HG02623 (cell line): ENCODE data around the gene R3HCC1L.
"Not testable (repeated sequence)": the region's sequence is repeated elsewhere in the genome, so short reads cannot be mapped to it uniquely, and the experiment has no call there.

ENCODE experiments used
- ATAC-seq: cut with Tn5 transposase; IDR thresholded peaks from one replicate; pipeline ENCODE4 v1.9.1; 2021; ENCODE audit warnings: moderate library complexity; ENCODE audit not compliant: unreplicated experiment

Gene R3HCC1L

GRCh38 chr10:98170249-98171117 lies 36.0 kb downstream of the R3HCC1L start:
- ATAC-seq: peak; percentile 41

GRCh38 chr10:98172073-98172472 lies 37.6 kb downstream of the R3HCC1L start:
- ATAC-seq: no peak

- ATAC-seq: no peak
Observed at GRCh38 chr10:98172495-98172894, 38.0 kb downstream of the R3HCC1L start.

DNA sequence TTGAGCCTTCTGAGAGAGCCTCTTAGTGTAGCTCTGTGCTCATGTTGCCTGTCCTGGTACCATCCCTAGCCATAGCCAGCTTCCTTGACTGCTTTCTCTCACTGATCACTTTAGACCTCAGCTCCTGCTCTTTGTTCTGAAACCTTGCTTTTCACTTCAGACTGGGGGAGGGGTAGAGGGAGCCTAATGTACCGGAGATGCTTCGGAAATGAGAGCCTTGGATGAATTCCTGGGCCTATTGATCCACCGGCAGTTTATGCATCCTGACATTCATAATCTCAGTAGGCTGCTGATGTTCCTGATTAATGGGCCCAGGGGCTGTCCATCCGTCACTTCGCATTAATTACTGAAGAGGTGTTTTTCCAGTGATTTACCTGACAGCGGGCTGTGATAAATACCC lies 38.8 kb downstream of the R3HCC1L start:
- no peak for ATAC-seq

- not testable (repeated sequence) for ATAC-seq
Observed at GRCh38 chr10:98182351-98182915, 48.0 kb downstream of the R3HCC1L start.

GRCh38 chr10:98186681-98187080 lies 52.2 kb downstream of the R3HCC1L start:
- no peak for ATAC-seq

DNA sequence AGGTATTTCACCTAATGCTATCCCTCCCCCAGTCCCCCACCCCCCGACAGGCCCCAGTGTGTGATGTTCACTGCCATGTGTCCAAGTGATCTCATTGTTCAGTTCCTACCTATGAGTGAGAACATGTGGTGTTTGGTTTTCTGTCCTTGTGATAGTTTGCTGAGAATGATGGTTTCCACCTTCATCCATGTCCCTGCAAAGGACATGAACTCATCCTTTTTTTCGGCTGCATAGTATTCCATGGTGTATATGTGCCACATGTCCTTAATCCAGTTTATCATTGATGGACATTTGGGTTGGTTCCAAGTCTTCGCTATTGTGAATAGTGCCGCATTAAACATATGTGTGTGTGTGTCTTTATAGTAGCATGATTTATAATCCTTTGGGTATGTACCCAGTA lies 56.3 kb downstream of the R3HCC1L start:
- not testable (repeated sequence) for ATAC-seq

GRCh38 chr10:98193037-98193436 lies 58.6 kb downstream of the R3HCC1L start:
- no peak for ATAC-seq

GRCh38 chr10:98194633-98195032 lies 60.2 kb downstream of the R3HCC1L start:
- no peak for ATAC-seq

DNA sequence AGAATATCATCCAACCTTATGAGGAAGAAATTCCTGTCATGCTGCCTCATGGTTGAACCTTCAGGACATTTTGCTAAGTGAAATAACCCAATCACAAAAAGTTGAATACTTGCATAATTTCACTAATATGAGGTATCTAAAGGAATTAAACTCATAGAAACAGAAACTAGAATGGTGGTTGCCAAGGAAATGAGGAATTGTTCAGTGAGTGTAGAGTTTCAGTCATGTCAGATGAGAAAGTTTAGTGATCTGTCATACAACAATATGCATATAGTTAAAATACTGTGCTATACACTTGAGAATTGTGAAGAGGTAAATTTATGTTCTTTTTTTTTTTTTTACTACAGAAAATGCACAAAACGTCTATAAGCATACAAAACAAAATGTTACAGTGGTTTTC lies 60.7 kb downstream of the R3HCC1L start:
- no peak for ATAC-seq

DNA sequence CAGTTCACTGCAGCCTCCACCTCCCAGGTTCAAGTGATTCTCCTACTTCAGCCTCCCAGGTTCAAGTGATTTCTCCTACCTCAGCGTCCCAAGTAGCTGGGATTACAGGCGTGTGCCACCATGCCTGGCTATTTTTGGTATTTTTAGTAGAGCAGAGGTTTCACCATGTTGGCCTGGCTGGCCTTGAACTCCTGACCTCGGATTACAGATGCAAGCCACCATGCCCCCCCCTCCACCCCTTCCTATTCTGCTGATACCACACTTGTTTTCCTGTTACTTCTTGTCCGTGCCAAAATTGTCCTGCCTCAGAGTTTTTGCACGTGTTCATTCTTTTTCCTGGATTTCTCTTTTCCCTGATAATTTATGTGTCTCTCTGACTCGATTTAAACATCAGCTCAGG lies 62.5 kb downstream of the R3HCC1L start:
- ATAC-seq: no peak

GRCh38 chr10:98201760-98202159 lies 67.3 kb downstream of the R3HCC1L start:
- ATAC-seq: no peak

DNA sequence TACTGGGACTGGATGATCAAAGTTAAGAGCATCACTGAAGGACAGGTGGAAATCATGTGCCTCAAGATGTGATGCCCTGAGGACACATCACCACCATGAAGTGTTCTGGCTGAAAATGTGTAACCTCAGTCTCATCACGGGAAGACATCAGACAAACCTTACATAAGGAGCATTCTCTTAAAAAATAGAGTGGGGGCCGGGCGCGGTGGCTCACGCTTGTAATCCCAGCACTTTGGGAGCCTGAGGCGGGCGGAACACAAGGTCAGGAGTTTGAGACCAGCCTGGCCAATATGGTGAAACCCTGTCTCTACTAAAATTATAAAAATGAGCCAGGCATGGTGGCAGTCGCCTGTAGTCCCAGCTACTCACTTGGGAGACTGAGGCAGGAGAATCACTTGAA lies 67.9 kb downstream of the R3HCC1L start:
- ATAC-seq: no peak

DNA sequence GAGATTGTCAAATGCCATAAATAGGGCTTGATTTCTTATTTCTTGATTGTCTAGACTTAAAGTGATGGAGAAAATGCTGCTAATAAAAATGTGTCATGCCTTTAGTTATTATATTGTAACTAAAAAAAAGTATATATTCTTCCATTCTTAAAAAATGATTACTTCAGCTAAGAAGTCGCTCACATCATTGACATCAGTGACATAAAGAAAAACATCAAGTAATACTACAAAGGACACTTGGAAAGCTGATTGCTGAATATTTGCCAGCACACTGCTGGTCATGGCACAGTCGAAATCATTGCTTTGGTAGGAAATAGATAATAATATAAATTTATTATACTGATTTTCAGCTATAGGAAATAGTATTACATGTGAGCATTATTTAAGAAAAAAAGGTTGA lies 70.9 kb downstream of the R3HCC1L start:
- no peak for ATAC-seq

DNA sequence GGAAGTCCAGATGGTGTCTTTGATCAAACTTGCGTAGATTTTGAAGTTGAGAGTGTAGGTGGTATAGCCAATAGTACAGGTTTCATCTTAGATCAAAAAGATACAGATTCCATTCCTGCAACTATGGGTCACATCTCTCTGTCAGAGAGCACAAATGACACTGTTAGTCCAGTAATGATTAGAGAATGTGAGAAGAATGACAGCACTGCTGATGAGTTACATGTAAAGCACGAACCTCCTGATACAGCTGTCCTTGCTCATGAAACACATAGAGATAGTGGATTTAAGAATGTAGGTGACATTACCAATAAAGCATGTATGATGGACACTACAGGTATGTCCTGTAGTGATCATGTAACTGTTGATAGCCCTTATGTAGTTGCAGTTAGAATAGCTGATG lies 74.5 kb downstream of the R3HCC1L start:
- ATAC-seq: no peak

GRCh38 chr10:98209441-98209840 lies 75.0 kb downstream of the R3HCC1L start:
- no peak for ATAC-seq

- ATAC-seq: no peak
Observed at GRCh38 chr10:98212196-98212595, 77.7 kb downstream of the R3HCC1L start.

GRCh38 chr10:98213740-98214139 lies 79.3 kb downstream of the R3HCC1L start:
- ATAC-seq: no peak

DNA sequence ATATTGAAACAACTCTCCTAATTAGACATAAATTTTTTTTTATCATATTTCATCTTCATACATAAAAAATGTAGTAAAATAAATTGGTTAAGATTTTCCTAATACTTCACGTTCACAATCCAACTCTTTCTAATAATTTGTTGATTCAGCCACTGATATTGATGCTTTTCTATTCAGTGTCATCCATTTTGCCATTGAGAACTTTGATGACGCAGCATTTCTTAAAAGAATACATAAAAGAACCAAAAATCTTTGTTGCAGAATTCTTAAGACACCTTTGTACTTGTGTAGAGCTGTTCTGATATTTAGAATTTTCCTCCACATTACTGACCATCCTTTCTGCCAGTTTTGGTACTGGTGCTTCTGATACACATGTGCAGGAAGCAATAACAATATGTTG lies 80.9 kb downstream of the R3HCC1L start:
- no peak for ATAC-seq

DNA sequence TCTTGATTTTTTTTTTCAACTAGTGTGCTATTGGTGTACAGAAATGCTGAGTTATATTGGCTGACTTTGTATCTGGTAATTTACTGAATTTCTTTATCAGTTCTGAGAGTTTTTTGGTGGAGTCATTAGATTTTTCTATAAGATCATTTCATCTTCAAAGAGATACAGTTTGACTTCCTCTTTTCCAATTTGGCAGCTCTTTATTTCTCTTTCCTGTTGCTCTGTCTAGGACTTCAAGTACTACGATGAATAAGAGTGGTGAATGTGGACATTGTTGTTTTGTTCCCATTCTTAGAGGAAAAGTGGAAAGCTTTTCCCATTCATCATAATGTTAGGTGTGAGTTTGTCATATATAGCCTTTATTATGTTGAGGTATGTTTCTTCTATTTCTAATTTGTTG lies 83.3 kb downstream of the R3HCC1L start:
- ATAC-seq: no peak

GRCh38 chr10:98223874-98224273 lies 89.4 kb downstream of the R3HCC1L start:
- ATAC-seq: no peak

DNA sequence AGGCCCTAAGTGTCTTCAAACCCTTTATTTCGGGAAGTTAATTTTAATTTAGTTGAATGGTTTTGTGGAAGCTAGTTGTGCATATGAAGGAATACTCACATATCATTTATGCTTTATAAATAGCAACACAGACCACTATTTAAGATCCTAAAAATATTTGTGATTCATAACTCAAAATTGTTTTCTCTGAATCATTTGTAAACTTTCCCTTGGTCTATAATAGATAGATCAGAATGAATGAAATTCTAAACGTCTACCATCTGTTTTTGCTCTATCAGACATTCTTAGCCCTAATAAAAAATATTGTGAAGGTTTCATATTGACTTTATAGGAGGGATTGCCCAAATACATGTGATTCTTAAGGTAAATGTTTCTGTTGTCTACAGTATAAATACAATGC lies 90.1 kb downstream of the R3HCC1L start:
- ATAC-seq: no peak

- no peak for ATAC-seq
Observed at GRCh38 chr10:98224996-98225395, 90.5 kb downstream of the R3HCC1L start.
